ENCODE measurements around the gene SNCB. TPM values are rescaled to one million over a fixed set of nuclear protein-coding genes. Genes with fewer than 3 reads are reported as not detected.

The SNCB gene
- total and polyA plus RNA-seq, 2 of the 8 experiments (the other 6 are each of a cell fraction or from before 2014, with no cell fraction given) = 4.2 to 5.9 TPM

- ChIA-PET CTCF (ENCODE audit: partially characterized antibody) (interaction anchor here (0.9 to 35.1 kb wide), 5 partner anchors 10 to 225 kb away, joined by 3 to 859 read pairs (median 5); no protein-coding TSS in a partner anchor), POLR2A (ENCODE audit: partially characterized antibody) (no interaction called here)
- Histone ChIP-seq H3K14ac (ENCODE audit: insufficient read length) (no peak overlapping the region), H2BK12ac (ENCODE audit: low read depth, low read length) (no peak overlapping the region), H3K9ac (replicated peaks in 1 of 4; ENCODE audit: extremely low read depth in 1 of 4, low read depth in 3 of 4, low read length in 3 of 4) (no peak overlapping the region), H3K36me3 (ENCODE audit: control insufficient read depth in 2 of 4, insufficient read depth in 4 of 4, low read length in 3 of 4) (no peaks in the 10 kb centered on the region), H2BK5ac (ENCODE audit: low read depth, low read length) (no peak overlapping the region), H3K56ac (replicated peaks; ENCODE audit: insufficient read length, low read depth, low read length) (no peak overlapping the region), H3K23me2 (ENCODE audit: low read depth, low read length) (peaks cover 4% of the 10 kb centered on the region; the same call in 1 of the 2 replicates), H3K4me1 (replicated peaks in 1 of 4; ENCODE audit: control insufficient read depth in 3 of 4, insufficient read depth in 4 of 4, low read length in 3 of 4) (peaks cover 0 to 12% (median 8%) of the 10 kb centered on the region in 4 experiments; a peak in 6 of 7 replicates), H2BK120ac (replicated peaks; ENCODE audit: low read depth, low read length) (no peak overlapping the region), H4K5ac (ENCODE audit: insufficient read length, low read depth, low read length) (no peak overlapping the region), H3K27me3 (replicated peaks in 1 of 4; ENCODE audit: control insufficient read depth in 3 of 4, extremely low read depth in 1 of 4, insufficient read depth in 3 of 4, low read length in 3 of 4) (no peaks in the 10 kb centered on the region), H4K20me1 (replicated peaks in 1 of 2; ENCODE audit: control insufficient read depth in 1 of 2, insufficient read depth in 2 of 2, low read length in 2 of 2) (no peaks in the 10 kb centered on the region), H3K23ac (ENCODE audit: insufficient read length) (no peak overlapping the region), H2AFZ (ENCODE audit: low read length) (no peak overlapping the region), H3K9me3 (ENCODE audit: insufficient read depth in 2 of 2, low read depth in 1 of 2, low read length in 1 of 2) (no peaks in the 10 kb centered on the region), H3K4ac (replicated peaks; ENCODE audit: insufficient read length, low read depth, low read length) (no peak overlapping the region), H4K8ac (ENCODE audit: extremely low read depth, insufficient read depth, low read length) (no peak overlapping the region; the same call in 1 of the 2 replicates), H3K79me2 (ENCODE audit: control insufficient read depth in 1 of 2, insufficient read depth in 2 of 2, low read length in 2 of 2) (no peaks in the 10 kb centered on the region), H4K91ac (replicated peaks; ENCODE audit: insufficient read length, low read length) (no peak overlapping the region), H2BK20ac (ENCODE audit: low read length) (no peak overlapping the region), H3K4me3 (ENCODE audit: extremely low read depth in 1 of 4, insufficient read depth in 2 of 4, low read depth in 3 of 4, low read length in 4 of 4) (no peak overlapping the region), H3K18ac (ENCODE audit: extremely low read depth, low read length) (no peak overlapping the region), H3K4me2 (ENCODE audit: insufficient read depth in 1 of 2, low read depth in 2 of 2, low read length in 2 of 2) (no peak overlapping the region), H3K27ac (ENCODE audit: low read depth, low read length) (no peak overlapping the region), H2BK15ac (ENCODE audit: low read length) (no peak overlapping the region), H3K79me1 (ENCODE audit: low read depth, low read length) (no peaks in the 10 kb centered on the region), H2AK5ac (ENCODE audit: low read depth, low read length) (no peak overlapping the region)
- TF ChIP-seq GTF2F1 (IDR thresholded peaks at IDR 0.05; ENCODE audit: borderline replicate concordance, low read depth, low read length) (no peak), KDM5A (IDR thresholded peaks at IDR 0.05; ENCODE audit: low read length) (no peak), CTCF (IDR thresholded peaks at IDR 0.05; ENCODE audit: control extremely low read depth in 1 of 3, insufficient read depth in 1 of 3, low read depth in 1 of 3, low read length in 3 of 3) (no peak), RBBP5 (IDR thresholded peaks at IDR 0.05; ENCODE audit: borderline replicate concordance, low read depth, low read length) (no peak), HDAC6 (IDR thresholded peaks at IDR 0.05; ENCODE audit: low read depth, low read length) (no peak), E2F6 (IDR thresholded peaks at IDR 0.05) (no peak), SRF (IDR thresholded peaks at IDR 0.05; ENCODE audit: low read depth, low read length) (no peak), RNF2 (IDR thresholded peaks at IDR 0.05; ENCODE audit: borderline replicate concordance, low read depth, low read length, missing control alignments, poor library complexity, severe bottlenecking) (no peak), TAF7 (optimal IDR thresholded peaks at IDR 0.05; ENCODE audit: borderline replicate concordance, low read depth, low read length) (no peak)
- 92% methylated on average over 10 of the region's 10 CpGs; no CpG with 5 or more reads in 1 of the 2 experiments for WGBS, 2 experiments (ENCODE audit: extremely low coverage in 1 of 2, insufficient coverage in 1 of 2, insufficient read length in 1 of 2, insufficient replicate concordance in 2 of 2, low coverage in 1 of 2, low lambda C conversion rate in 2 of 2, missing lambda C conversion rate in 1 of 2)
- no peak for FAIRE-seq
- no peak for DNase-seq (ENCODE audit: low read depth in 1 of 2, low spot score in 2 of 2)
Measured at GRCh38 chr5:176663566-176663965, 33.2 kb upstream of the SNCB start.
